SIG-M5 (cell line): Measurements from ENCODE around the gene ZNF841.
"Not testable (repeated sequence)": the region's sequence is repeated elsewhere in the genome, so short reads cannot be mapped to it uniquely, and the experiment has no call there.

Experiments
- DNase-seq: peaks from one replicate; lab custom pipeline; 2025; lab: John Stamatoyannopoulos, UW

The ZNF841 gene

DNA sequence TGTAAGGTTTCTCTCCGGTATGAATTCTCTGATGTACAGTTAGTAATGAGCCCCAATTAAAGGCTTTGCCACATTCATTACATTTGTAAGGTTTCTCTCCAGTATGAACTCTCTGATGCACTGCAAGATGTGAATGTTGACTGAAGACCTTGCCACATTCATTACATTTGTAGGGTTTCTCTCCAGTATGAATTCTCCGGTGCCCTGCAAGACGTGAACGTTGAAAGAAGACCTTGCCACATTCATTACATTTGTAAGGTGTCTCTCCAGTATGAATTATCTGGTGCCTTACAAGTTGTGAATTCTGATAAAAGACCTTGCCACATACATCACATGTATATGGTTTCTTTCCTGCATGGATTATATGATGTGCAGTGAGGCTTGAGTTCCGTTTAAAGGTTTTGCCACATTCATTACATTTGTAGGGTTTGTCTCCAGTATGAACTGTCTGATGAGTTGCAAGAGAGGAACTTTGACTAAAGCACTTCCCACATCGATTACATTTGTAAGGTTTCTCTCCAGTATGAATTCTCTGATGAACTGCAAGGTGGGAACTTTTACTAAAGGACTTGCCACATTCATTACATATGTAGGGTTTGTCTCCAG lies 29.2 kb downstream of the ZNF841 start:
- no peak for DNase-seq

DNA sequence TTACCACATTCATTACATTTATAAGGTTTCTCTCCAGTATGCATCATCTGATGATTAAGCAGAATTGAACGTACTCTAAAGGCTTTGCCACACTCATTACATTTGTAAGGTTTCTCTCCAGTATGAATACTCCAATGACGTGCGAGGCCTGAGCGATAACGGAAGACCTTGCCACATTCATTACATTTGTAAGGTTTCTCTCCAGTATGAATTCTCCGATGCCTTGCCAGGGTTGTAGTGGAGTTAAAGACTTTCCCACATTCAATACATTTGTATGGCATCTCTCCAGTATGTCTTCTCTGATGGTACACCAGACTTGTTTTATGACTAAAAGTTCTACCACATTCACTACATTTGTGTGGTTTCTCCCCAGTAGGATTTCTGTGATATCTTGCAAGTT lies 30.2 kb downstream of the ZNF841 start:
- no peak for DNase-seq

DNA sequence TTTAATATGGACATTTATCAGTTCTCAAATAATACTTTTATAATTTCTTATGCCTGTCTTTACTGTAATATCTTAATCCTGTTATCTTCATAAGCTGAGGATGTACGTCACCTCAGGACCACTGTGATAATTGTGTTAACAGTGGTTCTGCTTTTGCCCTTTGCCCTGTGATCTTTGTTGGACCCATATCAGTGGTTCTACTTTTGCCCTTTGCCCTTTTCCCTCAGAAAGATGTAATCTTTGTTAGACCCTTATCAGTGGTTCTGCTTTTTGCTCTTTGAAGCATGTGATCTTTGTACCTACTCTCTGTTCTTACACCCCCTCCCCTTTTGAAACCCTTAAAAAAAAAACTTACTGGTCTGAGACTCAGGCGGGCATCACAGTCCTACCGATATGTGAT lies 39.1 kb downstream of the ZNF841 start:
- DNase-seq, result not testable (repeated sequence)

DNA sequence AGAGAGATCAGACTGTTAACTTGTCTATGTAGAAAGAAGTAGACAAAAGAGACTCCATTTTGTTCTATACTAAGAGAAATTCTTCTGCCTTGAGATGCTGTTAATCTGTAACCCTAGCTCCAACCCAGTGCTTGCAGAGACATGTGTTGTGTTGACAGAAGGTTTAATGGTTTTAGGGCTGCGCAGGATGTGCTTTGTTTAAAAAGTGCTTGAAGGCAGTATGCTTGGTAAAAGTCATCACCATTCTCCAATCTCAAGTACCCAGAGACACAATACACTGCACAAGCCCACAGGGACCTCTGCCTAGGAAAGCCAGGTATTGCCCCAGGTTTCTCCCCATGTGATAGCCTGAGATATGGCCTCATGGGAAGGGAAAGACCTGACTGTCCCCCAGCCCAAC lies 43.8 kb downstream of the ZNF841 start:
- DNase-seq, result not testable (repeated sequence)

DNA sequence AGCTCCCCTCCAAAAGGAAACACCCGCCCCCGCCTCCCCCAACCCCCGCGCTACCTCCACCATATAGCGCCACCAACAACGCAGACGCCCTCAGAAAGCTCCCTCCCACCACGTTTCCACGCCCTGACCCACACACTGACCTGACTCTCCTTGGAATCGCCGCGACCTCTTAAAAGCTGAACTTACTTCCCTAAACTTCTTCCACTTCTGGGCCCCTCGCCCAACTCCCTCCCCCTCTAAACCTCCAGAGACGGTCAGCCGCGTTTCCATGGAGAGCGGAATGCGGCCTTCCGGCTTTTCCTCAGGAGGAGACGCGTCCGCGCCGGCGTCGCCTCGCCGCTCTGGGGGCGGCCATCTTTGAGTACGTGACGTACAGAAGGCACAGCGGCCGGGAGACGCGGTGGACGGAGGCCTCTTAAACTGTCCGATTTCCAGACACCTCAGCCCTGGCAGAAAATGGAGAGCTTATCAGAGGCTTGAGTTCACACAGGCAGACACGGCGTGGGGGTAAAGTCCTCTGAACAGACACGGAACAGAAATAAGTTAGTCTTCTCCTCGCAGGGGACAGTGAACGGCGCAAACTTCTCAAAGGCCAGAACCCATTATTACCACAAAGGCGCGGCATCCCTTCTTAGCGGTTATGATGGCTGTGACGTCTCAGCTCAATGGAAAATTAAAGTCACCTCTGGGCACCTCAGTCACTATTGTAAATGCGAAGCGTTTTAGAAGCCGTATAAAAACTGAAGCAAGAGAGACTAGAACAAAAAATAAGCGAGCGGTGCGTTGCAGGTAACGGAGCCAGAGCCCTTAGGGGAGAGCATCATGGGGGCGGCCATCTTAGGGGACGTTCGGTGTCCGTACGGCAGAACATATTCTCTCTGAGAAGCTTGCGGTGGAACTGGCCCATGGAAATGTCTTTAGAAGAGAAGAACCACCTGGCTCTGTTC lies 46.7 kb downstream of the ZNF841 start, which contains the start of gene ZNF432:
Gene ZNF432 (minus strand): TSS at position 284 of the 947 bp plus-strand sequence. CDS start 1,970 bp downstream, outside the sequence.
- no peak for DNase-seq

DNA sequence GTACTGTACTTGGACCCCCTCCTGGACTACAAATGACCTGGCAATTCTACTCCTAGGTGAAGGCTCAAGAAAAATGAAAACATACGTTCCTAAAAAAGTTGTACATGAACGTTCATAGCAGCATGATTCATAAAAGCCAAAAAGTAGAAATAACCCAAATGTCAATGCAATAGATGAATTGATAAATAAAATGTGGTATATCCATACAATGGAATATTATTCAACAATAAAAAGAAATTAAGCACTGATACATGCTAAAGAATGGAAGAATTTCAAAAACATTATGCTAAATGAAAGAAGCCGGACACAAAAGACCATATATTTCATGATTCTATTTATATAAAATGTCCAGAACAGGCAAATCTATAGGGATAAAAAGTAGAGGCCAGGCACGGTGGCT lies 56.4 kb downstream of the ZNF841 start:
- DNase-seq, result no peak

DNA sequence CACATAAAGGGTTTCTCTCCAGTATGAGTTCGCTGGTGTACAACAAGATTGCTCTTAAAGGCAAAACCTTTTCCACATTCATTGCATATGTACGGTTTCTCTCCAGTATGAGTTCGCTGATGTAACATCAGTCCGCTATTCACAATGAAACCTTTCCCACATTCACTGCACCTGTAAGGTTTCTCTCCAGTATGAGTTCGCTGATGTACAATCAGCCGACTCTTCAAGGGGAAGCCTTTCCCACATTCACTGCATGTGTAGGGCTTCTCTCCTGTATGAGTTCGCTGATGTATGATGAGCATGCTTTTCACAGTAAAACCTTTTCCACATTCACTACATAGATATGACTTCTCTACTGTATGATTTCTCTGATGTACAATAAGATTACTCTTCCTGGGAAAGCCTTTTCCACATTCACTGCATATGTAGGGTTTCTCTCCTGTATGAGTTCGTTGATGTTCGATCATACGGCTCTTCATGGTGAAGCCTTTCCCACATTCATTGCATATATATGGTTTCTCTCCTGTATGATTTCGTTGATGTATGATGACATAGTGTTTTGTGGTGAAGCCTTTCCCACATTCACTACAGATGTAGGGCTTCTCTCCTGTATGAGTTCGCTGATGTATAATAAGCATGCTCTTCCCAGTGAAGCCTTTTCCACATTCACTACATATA lies 61.4 kb downstream of the ZNF841 start:
- no peak for DNase-seq

DNA sequence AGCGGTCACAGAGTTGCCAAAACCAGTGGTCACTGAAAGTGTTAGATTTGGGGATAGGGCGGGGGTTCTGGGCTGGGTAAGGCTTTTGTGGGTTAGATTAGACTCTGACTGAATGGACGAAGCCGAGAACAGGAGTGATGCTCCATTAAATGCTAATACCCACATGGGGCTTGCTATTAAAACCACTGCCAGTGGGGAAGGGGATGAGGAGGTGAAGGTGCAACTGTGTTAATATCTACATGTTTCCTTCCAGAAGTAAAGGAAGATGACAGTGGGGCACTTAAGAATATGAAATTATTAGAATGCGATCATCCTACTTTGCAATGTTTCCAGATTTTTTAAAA lies 66.8 kb downstream of the ZNF841 start:
- DNase-seq, result no peak

DNA sequence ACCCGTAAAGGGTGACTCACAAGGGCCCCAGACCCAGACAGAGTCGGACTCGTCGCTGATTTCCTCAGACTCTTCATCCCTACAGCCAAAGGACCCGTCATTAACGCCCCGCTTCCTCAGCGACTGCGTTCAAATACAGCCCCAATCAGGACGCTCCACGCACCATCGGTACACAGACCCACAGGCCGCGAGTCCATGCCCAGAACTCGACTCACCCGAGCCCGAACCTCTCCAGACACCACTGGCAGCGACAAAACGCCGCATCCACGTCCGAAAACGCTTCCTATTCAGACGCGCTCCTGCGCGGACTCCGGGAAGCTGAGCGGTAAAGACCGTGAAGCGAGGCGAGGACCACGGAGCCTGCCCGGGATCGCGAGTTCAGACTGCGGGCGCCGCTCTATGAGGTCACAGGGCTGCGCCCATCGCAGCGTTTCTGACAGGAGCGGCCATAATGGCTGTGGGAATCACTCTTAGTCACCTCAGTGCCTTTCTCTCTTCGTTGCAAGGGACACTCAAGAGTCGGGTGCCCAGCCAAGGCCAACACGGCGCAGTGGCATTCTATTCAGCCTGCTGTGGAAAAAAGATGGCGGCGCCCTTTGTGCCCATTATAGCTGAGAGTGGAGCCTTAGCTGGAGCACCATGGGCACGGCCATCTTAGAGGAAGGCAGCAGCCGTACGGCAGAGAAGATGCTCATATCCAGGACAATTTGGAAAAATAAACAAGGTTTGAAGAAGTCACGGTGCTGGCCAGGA lies 67.4 kb downstream of the ZNF841 start, which contains the start of gene ZNF614:
Gene ZNF614 (minus strand): TSS at position 353 of the 753 bp plus-strand sequence. CDS start 2,634 bp downstream, outside the sequence.
- no peak for DNase-seq

DNA sequence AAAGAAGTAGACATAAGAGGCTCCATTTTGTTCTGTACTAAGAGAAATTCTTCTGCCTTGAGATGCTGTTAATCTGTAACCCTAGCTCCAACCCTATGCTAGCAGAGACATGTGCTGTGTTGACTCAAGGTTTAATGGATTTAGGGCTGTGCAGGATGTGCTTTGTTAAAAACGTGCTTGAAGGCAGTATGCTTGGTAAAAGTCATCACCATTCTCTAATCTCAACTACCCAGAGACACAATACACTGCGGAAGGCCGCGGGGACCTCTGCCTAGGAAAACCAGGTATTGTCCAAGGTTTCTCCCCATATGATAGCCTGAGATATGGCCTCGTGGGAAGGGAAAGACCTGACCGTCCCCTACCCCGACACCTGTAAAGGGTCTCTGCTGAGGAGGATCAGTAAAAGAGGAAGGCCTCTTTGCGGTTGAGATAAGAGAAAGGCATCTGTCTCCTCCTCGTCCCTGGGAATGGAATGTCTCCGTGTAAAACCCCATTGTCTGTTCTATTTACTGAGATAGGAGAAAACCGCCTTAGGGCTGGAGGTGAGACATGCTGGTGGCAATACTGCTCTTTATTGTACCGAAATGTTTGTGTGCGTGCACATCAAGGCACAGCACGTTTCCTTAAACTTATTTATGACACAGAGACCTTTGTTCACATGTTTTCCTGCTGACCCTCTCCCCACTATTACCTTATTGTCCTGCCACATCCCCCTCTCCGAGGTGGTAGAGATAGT lies 69.1 kb downstream of the ZNF841 start:
- DNase-seq, result not testable (repeated sequence)

DNA sequence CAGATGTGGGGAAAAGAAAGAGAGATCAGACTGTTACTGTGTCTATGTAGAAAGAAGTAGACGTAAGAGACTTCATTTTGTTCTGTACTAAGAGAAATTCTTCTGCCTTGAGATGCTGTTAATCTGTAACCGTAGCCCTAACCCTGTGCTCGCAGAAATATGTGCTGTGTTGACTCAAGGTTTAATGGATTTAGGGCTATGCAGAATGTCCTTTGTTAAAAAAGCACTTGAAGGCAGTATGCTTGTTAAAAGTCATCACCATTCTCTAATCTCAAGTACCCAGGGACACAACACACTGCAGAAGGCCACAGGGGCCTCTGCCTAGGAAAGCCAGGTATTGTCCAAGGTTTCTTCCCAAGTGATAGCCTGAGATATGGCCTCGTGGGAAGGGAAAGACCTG lies 71.1 kb downstream of the ZNF841 start:
- DNase-seq, result not testable (repeated sequence)

DNA sequence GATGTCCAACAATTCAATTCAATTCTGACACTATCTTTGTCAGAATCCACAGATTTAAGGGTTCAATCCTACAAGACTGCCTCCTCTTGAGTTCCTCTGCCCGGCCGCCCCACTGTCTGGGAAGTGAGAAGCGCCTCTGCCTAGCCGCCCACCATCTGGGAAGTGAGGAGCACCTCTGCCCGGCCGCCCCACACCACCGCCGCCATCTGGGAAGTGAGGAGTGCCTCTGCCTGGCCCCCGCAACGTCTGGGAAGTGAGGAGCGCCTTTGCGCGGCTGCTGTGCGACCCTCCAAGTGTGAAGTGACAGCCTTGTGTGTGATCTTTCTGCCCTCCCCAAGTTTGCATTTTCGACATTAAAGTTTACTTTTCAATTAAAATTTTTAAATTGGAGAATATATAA lies 73.4 kb downstream of the ZNF841 start:
- no peak for DNase-seq

DNA sequence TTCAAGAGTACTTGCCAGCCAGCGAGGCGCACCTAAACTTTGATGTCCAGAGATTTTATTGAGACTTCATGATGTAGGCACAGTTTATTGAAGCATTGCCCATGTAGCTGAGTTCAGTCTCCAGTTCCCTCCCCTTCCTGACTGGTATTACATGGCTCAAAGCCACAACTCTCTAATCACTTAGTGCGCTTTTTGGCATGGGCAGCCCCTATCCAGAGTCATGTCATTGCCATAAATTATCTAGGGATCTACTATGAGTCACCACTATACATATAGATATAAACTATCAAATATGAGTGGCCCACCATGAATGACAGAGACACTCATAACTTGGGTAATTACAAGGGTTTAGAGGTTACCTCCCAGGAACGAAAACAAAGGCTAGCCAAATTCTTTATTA lies 75.1 kb downstream of the ZNF841 start:
- no peak for DNase-seq
